ENCODE measurements around the gene GOLM1. TPM values are rescaled to one million over a fixed set of nuclear protein-coding genes. Genes with fewer than 3 reads are reported as not detected.

GOLM1 gene
- total and polyA plus RNA-seq, 2 of the 8 experiments (the other 6 are each of a cell fraction or from before 2014, with no cell fraction given): 45.9 to 88.9 TPM

GRCh38 chr9:86064220-86064619 lies 35.1 kb downstream of the GOLM1 start:
- Histone ChIP-seq H3K36me3 (ENCODE audit: control insufficient read depth in 2 of 4, insufficient read depth in 4 of 4, low read length in 3 of 4) (no peaks in the 10 kb centered on the region; a peak in 1 of 8 replicates), H3K9ac (replicated peaks in 1 of 4; ENCODE audit: extremely low read depth in 1 of 4, low read depth in 3 of 4, low read length in 3 of 4) (no peak overlapping the region), H4K5ac (ENCODE audit: insufficient read length, low read depth, low read length) (no peak overlapping the region), H3K23ac (ENCODE audit: insufficient read length) (no peak overlapping the region), H3K4ac (replicated peaks; ENCODE audit: insufficient read length, low read depth, low read length) (no peak overlapping the region), H3K18ac (ENCODE audit: extremely low read depth, low read length) (no peak overlapping the region), H2BK15ac (ENCODE audit: low read length) (no peak overlapping the region), H3K4me2 (ENCODE audit: insufficient read depth in 1 of 2, low read depth in 2 of 2, low read length in 2 of 2) (no peak overlapping the region), H3K4me1 (replicated peaks in 1 of 4; ENCODE audit: control insufficient read depth in 3 of 4, insufficient read depth in 4 of 4, low read length in 3 of 4) (peaks cover 0 to 14% (median 4%) of the 10 kb centered on the region in 4 experiments; a peak in 4 of 7 replicates), H2BK120ac (replicated peaks; ENCODE audit: low read depth, low read length) (no peak overlapping the region), H3K56ac (replicated peaks; ENCODE audit: insufficient read length, low read depth, low read length) (no peak overlapping the region), H3K9me3 (ENCODE audit: insufficient read depth in 2 of 2, low read depth in 1 of 2, low read length in 1 of 2) (no peaks in the 10 kb centered on the region), H4K91ac (replicated peaks; ENCODE audit: insufficient read length, low read length) (no peak overlapping the region), H2AK5ac (ENCODE audit: low read depth, low read length) (no peak overlapping the region), H3K27me3 (replicated peaks in 1 of 4; ENCODE audit: control insufficient read depth in 3 of 4, extremely low read depth in 1 of 4, insufficient read depth in 3 of 4, low read length in 3 of 4) (no peaks in the 10 kb centered on the region), H3K23me2 (ENCODE audit: low read depth, low read length) (0 out of 2 replicates have a peak, but pooled peaks cover 2% of the 10 kb centered on the region), H3K79me2 (ENCODE audit: control insufficient read depth in 1 of 2, insufficient read depth in 2 of 2, low read length in 2 of 2) (peaks cover 0 to 2% of the 10 kb centered on the region in 2 experiments; a peak in 2 of 4 replicates), H4K20me1 (replicated peaks in 1 of 2; ENCODE audit: control insufficient read depth in 1 of 2, insufficient read depth in 2 of 2, low read length in 2 of 2) (peaks cover 1 to 11% of the 10 kb centered on the region in 2 experiments), H2BK20ac (ENCODE audit: low read length) (no peak overlapping the region), H4K8ac (ENCODE audit: extremely low read depth, insufficient read depth, low read length) (no peak overlapping the region), H2BK5ac (ENCODE audit: low read depth, low read length) (peak overlapping the region; percentile 35; the same call in 1 of the 2 replicates), H3K4me3 (ENCODE audit: extremely low read depth in 1 of 4, insufficient read depth in 2 of 4, low read depth in 3 of 4, low read length in 4 of 4) (no peak overlapping the region), H3K79me1 (ENCODE audit: low read depth, low read length) (no peaks in the 10 kb centered on the region; the same call in none of the 2 replicates), H2AFZ (ENCODE audit: low read length) (no peak overlapping the region), H2BK12ac (ENCODE audit: low read depth, low read length) (0 out of 2 replicates have a peak overlapping the region, but pooled peaks have one; percentile 60), H3K14ac (ENCODE audit: insufficient read length) (no peak overlapping the region), H3K27ac (ENCODE audit: low read depth, low read length) (no peak overlapping the region)
- ChIA-PET CTCF (ENCODE audit: partially characterized antibody) (interaction anchor here (1.6 to 1.7 kb wide), 2 partner anchors 21 to 23 kb away, joined by 4 to 6 read pairs; no protein-coding TSS in a partner anchor), POLR2A (ENCODE audit: partially characterized antibody) (no interaction called here)
- DNase-seq (ENCODE audit: low read depth in 1 of 2, low spot score in 2 of 2): no peak
- TF ChIP-seq KDM1A (IDR thresholded peaks at IDR 0.05; ENCODE audit: borderline replicate concordance, low read length) (no peak), YY1 (IDR thresholded peaks at IDR 0.05; ENCODE audit: low read depth, low read length) (no peak)
- 97% methylated on average over 2 of the region's 2 CpGs; no CpG with 5 or more reads in 1 of the 2 experiments for WGBS, 2 experiments (ENCODE audit: extremely low coverage in 1 of 2, insufficient coverage in 1 of 2, insufficient read length in 1 of 2, insufficient replicate concordance in 2 of 2, low coverage in 1 of 2, low lambda C conversion rate in 2 of 2, missing lambda C conversion rate in 1 of 2)
- no peak for FAIRE-seq
